T-helper 1 cell (primary cell): ENCODE measurements around the gene SLC2A3.
"Not testable (repeated sequence)": the region's sequence is repeated elsewhere in the genome, so short reads cannot be mapped to it uniquely, and the experiment has no call there.

Experiments used
- DNase-seq, 5 donors: peaks; one replicate each; pipeline ENCODE4 v3.0.0-alpha.2; 2012 to 2020
- total RNA-seq, 4 donors: gene quantifications; one replicate each; lab custom pipeline; 2026; lab: John Stamatoyannopoulos, UW

The SLC2A3 gene
- total RNA-seq, result 1,458 to 1,944 (median 1,910) reads per million in 4 donors

DNA sequence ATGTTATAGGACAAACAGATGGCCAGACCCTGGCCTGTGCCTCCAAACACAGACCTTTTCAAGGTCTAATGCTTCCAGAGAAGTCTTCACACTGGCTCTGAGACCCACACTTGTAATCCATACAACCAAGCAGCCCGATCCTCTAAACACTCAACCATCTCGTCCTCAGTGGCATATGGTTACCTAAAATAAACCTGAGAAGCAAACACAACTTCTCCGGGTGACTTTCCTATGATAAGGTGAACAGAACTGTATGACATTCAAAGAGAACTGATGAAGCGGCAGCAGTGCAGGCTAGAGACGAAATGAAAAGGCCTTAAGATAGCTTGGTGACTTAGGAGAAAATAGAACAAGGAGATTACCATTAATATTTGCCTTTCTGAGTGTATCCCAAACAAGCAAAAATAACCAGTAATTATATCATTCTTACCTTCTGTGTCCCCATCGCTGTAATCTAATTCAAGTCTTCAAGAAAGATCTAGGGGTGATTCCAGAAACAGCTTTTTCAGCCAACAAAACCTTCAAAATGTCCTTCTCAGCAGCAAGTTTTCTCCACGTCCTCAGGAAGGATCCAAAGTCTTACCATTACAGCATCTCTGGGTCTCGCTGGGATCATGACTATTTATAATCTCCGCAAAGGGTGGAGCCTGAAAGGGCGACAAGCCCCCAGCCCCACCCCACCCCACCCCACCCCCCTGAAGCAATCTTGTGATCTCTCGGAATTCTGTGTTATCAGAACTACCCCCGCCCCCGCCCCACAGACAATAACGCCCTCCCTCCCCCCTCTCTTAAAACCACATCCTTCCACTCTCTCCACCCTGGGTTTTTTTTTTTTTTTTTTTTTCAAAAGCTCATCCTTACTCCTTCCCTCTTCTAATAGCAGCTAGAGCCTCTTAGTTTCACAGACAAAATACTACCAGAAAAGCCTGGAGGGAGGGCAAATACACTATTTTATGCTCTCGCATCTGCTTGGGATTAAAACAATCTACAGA lies at the start of gene SLC2A3:
SLC2A3 (minus strand) TSS at position 598 of the 992 bp plus-strand sequence; CDS start at position 445, 153 bp downstream.
- peak; percentile 64 to 93 (median 76) for DNase-seq

DNA sequence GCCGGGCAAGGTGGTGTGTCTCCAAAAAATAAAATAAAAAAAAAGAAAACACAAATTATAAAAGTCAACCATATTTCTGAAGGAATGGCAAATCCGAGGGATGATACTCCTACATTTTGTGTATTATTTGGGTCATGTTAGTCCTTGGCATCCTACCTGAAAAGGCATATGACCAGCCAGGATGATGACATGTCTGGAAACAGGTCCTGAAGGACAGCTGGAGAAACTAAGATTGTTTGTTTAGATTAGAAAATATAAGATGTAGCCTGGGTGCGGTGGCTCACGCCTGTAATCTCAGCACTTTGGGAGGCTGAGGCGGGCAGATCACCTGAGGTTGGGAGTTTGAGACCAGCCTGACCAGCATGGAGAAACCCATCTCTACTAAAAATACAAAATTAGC lies 48.9 kb upstream of the SLC2A3 start:
- no peak for DNase-seq

DNA sequence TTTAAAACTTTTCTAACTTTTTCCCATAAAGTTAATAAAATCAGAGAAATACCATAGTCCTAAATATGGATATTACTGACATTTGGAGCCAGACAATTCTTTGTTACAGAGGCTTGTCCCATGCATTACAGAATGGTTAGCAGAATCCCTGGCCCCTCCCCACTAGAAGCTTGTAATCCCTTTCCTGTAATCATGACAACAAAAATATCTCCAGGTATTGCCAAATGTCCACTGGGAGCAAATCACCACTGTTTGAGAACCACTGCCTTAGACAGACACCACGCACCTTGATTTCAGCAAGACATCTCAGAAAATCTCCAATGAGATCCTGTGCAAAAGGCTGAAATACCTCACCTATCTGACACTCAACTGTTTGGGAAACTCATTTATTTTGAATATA lies 47.5 kb upstream of the SLC2A3 start:
- DNase-seq, result not testable (repeated sequence)

DNA sequence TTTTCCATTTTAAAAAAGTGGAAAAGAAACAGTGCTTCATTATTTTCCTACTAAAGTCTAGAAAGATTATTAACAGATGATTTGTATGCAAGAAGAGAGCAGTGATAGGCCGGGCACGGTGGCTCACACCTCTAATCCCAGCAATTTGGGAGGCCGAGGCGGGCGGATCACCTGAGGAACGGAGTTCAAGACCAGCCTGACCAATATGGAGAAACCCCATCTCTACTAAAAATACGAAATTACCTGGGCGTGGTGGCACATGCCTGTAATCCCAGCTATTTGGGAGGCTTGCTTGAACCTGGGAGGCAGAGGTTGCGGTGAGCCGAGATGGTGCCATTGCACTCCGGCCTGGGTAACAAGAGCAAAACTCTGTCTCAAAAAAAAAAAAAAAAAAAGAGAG lies 47.0 kb upstream of the SLC2A3 start:
- DNase-seq, result not testable (repeated sequence)

DNA sequence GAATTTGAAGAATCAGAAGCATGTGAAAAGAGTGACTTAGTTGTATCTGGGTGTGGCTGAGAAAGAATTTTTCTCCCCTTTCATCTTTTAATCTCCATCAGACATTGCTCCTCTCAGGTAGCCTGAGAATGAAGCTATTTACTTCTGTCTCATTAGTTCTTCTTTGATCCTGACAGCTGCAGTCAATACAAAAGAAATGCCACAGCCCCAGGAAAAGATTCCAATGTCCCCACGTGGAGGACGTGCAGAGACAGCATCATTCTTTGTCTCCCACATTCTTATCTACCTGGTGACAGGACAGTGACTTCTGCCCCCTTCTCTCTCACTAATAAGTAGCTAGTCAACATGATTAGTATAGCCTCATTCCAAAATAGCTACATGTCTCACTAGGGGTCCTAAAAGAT lies 46.3 kb upstream of the SLC2A3 start:
- not testable (repeated sequence) for DNase-seq

DNA sequence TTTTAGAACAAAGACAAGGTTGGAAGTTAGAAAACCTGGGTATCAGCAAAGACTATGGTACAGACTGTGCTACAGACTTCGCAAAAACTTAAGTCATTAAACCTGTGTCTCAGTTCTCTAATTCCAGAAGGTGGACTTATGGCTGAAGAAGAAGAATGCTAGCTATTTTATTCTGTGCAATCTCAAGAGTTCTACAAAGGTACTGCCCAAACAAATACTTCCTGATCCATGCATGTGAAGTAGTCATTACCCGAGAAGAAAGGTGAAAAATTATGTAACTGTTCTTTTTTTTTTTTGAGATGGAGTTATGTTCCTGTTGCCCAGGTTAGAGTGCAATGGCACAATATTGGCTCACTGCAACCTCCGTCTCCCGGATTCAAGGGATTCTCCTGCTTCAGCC lies 45.5 kb upstream of the SLC2A3 start:
- no peak for DNase-seq

DNA sequence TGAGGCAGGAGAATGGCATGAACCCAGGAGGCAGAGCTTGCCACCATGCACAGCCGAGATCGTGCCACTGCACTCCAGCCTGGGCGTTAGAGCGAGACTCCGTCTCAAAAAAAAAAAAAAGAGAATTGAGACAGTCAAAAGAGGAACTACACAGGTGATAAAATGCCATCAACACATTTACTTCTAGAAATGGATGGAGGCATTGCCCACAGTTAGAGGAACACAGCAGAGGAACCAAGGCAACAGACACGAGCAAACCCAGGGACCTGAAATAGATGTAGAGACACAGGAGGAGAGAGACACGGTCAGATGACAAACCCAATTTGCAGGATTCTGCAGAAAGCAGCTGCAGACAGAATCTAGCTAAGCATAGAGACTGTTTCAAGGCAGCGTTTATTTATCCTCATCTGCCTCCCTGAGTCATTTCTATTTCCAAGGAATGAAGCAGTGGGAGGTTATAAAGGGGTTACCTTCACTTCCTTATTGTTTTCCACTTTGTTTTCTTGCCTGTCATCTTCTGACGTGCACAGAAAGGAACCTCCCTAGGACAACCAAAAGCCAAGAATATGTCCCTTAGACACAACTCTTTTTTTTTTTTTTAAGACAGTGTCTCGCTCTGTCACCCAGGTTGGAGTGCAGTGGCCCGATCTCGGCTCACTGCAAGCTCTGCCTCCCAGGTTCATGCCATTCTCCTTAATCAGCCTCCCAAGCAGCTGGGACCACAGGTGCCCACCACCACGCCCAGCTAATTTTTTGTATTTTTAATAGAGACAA lies 41.6 kb upstream of the SLC2A3 start:
- DNase-seq, result not testable (repeated sequence)

DNA sequence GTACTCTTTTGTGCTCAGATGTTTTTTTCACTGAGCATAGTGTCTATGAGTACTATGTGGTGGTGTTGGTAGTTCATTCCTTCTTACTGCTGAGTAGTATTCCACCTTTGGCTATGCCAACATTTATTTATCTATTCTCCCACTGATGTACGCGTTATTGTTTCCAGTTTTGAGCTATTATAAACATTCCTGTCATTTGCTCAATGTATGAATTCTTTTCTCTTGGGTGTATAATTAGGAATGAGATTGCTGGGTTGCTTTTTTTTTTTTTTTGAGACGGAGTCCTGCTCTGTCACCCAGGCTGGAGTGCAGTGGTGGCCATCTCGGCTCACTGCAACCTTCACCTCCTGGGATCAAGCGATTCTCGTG lies 37.5 kb upstream of the SLC2A3 start:
- DNase-seq, result no peak

DNA sequence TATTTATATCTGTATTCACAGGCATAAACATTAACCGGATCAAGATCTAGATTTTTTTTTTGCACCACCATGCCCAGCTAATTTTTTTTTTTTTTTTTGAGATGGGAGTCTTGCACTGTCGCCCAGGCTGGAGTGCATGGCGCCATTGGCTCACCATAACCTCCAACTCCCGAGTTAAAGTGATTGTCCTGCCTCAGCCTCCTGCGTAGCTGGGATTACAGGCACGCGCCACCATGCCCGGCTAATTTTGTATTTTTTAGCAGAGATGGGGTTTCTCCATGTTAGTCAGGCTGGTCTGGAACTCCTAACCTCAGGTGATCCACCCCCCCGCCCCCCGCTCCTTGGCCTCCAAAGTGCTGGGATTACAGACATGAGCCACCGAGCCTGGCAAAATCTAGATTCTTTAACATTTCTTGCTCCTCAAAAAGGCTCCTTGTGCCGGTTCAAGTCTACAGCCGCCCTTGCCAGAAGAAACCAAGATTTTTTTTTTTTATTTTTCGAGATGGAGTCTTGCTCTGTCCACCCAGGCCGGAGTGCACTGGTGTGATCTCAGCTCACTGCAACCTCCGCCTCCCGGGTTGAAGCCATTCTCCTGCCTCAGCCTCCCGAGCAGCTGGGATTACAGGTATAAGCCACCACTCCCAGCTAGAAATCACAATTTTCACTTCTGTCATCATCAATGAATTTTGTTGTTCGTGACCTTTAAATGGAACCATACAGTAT lies 36.9 kb upstream of the SLC2A3 start:
- no peak for DNase-seq

DNA sequence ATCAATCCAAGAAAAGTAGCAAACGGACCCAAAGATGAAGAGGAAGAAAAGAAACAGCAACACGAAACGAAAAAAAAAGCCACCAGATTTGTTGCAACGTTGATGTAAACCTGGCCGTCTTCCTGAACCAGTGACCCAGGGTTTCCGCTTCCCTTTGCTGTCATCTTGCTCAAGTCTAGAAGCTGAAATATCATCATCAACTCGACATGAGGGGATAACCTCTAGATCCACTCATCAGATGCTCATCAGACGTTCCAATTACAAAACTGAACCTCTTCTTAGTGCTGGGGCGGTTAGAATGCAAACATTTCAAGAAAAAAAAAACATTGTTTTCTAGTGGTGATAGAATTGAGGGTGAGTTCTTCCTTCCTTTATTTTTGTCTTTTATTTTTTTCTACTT lies 36.3 kb upstream of the SLC2A3 start:
- DNase-seq, result not testable (repeated sequence)

DNA sequence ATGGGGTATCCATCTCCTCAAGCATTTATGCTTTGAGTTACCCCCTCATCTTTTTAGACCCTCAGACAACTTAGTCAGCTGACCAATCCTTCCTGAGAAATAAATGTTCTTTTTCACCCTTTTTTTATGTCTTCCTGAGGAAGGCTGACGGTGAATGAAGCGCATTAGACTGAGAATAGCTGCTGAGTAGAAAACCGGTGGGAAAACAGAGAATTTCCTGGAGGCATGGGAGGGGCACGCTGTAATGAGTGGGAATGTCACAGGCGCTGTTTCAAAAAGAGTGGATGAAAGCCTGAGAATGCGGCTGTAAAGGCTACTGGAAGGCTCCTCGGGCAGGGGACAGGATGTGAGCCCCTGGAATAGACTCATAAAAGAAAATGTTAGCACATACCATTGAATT lies 35.8 kb upstream of the SLC2A3 start:
- not testable (repeated sequence) for DNase-seq

DNA sequence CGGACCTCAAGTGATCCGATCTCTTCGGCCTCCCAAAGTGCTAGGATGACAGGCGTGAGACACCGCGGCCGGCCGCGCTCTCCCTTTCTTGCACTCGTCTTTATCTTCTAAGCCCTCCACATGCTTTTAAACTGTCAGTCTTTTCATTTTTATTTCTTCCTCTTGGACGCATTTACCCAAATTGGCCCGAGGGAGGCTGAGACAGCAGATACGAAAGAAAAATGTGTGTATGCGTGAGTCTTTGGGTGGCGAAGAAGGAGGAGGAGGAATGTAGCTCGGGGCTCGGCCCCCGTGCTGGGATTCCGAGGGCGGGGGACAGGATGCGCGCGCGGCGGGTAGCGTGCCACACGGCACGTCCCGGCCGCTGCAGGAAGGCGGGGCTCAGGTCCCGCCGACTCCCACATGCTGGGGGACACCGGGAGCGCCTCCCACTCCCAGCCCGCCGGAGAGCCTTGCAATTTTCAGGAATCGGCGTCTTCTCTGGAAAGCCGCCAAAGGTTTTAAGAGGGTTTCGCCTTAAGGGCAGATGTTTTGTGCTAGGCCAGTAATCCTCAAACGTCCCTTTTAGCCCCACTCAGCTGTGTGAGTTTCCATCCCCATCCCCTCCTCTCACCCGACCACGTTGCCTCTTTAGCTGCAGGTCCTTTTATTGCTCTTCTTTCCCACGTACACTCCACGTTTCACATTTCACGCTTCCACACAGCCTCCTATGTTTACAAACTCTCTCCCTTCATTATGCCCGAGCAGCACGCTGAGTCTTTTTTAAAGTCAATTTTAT lies 34.7 kb upstream of the SLC2A3 start:
- DNase-seq, result peak; percentile 61 to 92 (median 79)

DNA sequence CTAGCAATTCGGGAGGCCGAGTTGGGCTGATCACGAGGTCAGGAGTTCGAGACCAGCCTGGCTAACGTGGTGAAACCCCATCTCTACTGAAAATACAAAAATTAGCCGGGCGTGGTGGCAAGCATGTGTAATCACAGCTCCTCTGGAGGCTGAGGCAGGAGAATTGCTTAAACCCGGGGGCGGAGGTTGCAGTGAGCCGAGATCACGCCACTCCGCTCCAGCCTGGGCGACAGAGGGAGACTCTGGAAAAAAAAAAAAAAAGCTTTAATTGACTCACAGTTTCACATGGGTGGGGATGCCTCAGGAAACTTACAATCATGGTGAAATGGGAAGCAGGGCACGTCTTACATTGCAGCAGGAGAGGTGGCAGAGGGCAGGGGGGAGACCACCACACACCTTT lies 30.6 kb upstream of the SLC2A3 start:
- DNase-seq, result no peak

DNA sequence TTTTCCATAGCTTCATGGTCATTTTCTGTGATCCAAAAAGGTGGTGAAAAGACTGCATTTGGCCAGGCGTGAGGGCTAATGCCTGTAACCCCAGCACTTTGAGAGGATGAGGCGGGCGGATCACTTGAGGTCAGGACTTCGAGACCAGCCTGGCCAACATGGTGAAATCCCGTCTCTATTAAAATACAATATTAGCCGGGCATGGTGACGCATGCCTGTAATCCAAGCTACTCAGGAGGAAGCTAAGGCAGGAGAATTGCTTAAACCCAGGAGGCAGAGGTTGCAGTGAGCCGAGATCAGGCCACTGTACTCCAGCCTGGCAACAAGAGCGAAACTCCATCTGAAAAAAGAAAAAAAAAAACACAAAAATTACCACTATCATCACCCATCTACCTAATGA lies 28.7 kb upstream of the SLC2A3 start:
- not testable (repeated sequence) for DNase-seq

DNA sequence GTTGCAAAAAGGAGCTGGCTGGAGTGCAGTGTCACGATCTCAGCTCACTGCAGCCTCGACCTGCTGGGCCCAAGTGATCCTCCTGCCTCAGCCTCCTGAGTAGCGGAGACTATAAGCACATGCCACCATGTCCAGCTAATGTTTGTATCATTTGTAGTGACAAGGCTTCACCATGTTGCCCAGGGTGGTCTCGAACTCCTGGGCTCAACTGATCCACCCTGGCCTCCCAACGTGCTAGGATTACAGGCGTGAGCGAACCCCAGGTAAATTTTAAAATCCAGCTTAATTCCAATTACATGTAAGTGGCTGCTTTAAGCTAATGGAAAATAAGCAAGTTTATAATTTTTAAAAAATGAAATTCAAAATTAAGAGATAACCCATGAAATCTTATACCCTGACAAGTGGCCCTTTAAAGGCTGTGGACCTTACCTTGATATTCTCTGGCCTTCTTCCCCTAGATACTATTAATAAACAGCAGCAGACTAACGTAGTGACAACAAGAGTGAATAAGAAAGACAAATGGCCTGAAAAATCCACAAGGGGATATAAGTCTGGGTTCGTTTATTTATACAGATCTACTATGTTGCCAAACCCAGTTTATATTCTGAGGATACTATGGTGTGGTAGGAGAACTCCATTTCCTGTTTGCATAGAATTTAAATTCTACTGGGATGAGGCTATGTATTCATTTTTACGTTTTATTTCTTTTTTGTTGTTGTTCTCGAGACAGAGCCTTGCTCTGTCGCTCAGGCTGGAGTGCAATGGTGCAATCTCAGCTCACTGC lies 25.6 kb upstream of the SLC2A3 start:
- no peak for DNase-seq

DNA sequence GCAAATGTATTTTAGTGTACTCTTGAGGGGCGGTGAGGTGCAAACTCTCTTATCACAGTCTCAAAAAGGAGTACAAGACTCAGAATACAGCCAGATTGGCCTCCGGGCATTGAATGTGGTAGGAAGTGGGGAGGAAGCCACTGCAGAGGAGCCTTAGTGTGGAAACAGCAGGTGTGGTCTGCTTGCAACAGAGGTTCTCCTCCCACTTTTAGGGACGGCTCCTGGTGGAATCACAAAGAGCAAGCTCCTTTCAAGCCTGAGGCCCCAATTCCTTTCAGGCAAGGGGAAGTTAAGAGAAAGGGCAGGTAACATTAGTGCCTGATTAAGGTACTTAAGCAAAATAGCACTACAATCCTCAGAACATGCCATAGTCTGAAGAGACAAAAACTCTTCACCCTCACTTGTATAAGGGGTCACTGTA lies 23.7 kb upstream of the SLC2A3 start:
- peak in 3 of 5 donors; percentile 23 to 69 (median 46) for DNase-seq

DNA sequence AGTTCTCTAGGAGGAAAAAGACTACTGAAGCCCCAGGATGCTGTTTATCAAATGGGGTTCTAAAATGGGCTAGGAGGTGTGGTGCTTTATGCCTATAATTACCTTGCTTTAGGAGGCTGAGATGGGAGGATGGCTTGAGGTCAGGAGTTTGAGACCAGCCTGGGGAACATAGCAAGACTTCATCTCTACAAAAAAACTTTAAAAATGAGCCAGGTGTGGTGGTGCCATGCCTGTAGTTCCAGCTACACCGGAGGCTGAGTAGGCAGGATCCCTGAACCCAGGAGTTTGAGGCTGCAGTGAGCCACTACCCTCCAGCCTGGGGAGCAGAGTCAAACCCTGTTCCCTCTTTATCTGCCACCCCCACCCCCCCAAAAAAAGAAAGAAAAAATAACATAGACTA lies 23.3 kb upstream of the SLC2A3 start:
- no peak for DNase-seq

DNA sequence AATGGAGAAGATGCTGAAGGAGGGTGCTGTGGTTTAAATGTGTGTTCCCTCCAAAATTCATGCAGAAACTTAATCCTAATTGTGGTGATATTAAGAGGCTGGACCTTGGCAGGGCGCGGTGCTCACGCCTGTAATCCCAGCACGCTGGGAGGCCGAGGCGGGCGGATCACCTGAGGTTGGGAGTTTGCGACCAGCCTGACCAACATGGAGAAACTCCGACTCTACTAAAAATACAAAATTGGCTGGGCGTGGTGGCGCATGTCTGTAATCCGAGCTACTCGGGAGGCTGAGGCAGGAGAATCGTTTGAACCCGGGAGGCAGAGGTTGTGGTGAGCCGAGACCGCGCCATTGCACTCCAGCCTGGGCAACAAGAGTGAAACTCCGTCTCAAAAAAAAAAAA lies 18.9 kb upstream of the SLC2A3 start:
- not testable (repeated sequence) for DNase-seq

DNA sequence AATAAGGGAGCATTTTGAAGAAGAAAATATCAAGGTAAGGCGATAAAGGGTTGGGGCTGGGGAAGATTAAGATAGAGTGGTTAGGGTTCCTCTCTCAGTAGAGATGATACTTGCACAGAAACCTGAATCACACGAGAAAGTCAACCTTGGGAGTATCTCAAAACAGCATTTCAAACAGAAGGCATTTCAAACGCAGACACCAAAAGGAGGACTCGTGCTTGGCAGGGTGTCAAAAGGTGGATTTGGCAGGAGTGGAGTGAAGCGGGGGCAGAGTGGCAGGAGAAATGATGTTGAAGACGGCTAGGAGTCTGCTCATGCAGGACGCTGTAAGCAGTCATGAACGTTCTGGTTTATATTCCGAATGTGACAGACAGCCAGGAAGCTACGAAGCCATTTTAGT lies 18.4 kb upstream of the SLC2A3 start:
- DNase-seq, result not testable (repeated sequence)

DNA sequence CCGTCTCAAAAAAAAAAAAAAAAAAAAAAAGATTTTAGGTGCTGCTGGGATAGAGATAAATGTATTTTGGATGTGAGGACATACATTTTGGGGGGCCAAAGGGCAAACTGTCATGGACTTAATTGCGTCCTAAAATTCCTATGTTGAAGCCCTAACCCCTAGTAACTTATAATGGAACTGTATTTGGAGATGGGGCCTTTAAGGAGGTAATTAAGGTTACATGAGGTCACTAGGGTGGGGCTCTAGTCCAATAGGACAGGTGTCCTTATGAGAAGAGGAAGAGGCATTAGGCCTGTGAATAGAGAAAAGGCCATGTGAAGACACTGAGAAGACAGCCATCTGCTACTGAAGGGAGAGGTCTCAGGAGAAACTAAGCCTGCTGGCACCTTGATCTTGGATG lies 17.9 kb upstream of the SLC2A3 start:
- DNase-seq, result not testable (repeated sequence)

DNA sequence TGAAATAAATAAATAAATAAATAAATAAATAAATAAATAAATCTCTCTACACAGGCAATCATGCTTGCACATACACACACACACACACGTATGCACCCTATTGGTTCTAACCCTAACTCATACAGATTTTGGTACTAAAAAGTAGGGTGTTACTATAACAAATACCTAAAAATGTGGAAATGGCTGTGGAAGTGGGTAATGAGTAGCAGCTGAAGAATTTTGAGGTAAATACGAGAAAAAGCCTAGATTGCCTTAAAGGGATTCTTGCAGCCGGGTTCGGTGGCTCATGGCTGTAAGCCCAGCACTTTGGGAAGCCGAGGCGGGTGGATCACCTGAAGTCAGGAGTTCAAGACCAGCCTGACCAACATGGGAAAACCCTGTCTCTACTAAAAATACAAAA lies 15.7 kb upstream of the SLC2A3 start:
- no peak for DNase-seq
